ENCODE results near the gene CCDC149. TPM values are rescaled to one million over a fixed set of nuclear protein-coding genes. Genes with fewer than 3 reads are reported as not detected.
A peak's percentile ranks its signal among the peaks of the same experiment; 100 is the strongest.

CCDC149 gene
- total and polyA plus RNA-seq, 12 donors, result 6.1 to 17.7 (median 9.3) TPM

GRCh38 chr4:24805566-24805965, 107.3 kb downstream of the CCDC149 start:
- peaks cover 0 to 14% (median 0%) of the 10 kb centered on the region in 7 donors for H3K27me3 ChIP-seq
- H3K4me3 ChIP-seq, result no peak overlapping the region
- intact Hi-C loops (cut with DNase I), result loop anchor here in 1 of 10 donors (10.0 kb wide), 1 partner anchor 321 kb away; no protein-coding TSS in a partner anchor
- TF ChIP-seq, protein P1, sequence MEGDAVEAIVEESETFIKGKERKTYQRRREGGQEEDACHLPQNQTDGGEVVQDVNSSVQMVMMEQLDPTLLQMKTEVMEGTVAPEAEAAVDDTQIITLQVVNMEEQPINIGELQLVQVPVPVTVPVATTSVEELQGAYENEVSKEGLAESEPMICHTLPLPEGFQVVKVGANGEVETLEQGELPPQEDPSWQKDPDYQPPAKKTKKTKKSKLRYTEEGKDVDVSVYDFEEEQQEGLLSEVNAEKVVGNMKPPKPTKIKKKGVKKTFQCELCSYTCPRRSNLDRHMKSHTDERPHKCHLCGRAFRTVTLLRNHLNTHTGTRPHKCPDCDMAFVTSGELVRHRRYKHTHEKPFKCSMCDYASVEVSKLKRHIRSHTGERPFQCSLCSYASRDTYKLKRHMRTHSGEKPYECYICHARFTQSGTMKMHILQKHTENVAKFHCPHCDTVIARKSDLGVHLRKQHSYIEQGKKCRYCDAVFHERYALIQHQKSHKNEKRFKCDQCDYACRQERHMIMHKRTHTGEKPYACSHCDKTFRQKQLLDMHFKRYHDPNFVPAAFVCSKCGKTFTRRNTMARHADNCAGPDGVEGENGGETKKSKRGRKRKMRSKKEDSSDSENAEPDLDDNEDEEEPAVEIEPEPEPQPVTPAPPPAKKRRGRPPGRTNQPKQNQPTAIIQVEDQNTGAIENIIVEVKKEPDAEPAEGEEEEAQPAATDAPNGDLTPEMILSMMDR (IDR thresholded peaks at IDR 0.05), result no peak
- peaks cover 0 to 29% (median 0%) of the 10 kb centered on the region in 9 donors for H3K36me3 ChIP-seq
- DNase-seq (no peak), ATAC-seq (no peak)
- no peak overlapping the region for H3K27ac ChIP-seq
- H3K9me3 ChIP-seq, result no peaks in the 10 kb centered on the region
- H3K4me1 ChIP-seq, result peaks cover 0 to 27% (median 16%) of the 10 kb centered on the region in 9 donors
- 82 to 83% methylated on average over 6 of the region's 6 CpGs for WGBS, 2 donors

- Histone ChIP-seq H3K36me3 (peaks cover 0 to 26% (median 0%) of the 10 kb centered on the region in 9 donors), H3K4me3 (no peak overlapping the region), H3K9me3 (no peaks in the 10 kb centered on the region), H3K4me1 (peaks cover 0 to 28% (median 18%) of the 10 kb centered on the region in 9 donors), H3K27me3 (peaks cover 0 to 19% (median 2%) of the 10 kb centered on the region in 7 donors), H3K27ac (no peak overlapping the region)
- TF ChIP-seq, protein P1 (IDR thresholded peaks at IDR 0.05), result no peak
- ATAC-seq (no peak), DNase-seq (no peak)
- 75 to 86% methylated on average over 5 of the region's 5 CpGs for WGBS, 2 donors
- intact Hi-C loops (cut with DNase I), result loop anchor here in 1 of 10 donors (10.0 kb wide), 1 partner anchor 320 kb away; no protein-coding TSS in a partner anchor
Measured at GRCh38 chr4:24805067-24805466, 107.8 kb downstream of the CCDC149 start.

DNA sequence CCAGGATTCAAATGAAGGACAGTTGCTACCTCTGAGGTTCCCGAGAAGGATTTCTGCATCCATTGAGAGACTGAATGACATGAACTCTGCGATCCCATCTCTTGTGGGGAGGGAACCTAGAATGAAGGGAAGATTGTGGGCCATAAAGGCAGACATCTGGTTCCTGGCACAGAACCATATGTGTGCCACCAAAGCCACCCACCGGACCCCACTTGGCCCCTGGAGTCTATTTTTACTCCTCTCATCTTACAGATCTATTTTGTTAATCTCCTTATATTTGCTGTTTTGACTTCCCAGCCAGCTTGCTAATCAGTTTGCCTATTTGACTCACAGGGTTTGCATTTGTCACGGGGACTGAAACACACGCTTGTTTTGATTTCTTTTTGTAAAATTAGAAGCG, 110.2 kb downstream of the CCDC149 start:
- TF ChIP-seq, protein P1 (IDR thresholded peaks at IDR 0.05), result no peak
- no peaks in the 10 kb centered on the region for H3K9me3 ChIP-seq
- no peak for ATAC-seq
- peaks cover 2 to 27% (median 23%) of the 10 kb centered on the region in 9 donors for H3K4me1 ChIP-seq
- H3K27ac ChIP-seq, result no peak overlapping the region
- intact Hi-C loops (cut with DNase I), result loop anchor here in 1 of 10 donors (10.0 kb wide), 1 partner anchor 318 kb away; no protein-coding TSS in a partner anchor
- peaks cover 0 to 10% (median 0%) of the 10 kb centered on the region in 9 donors for H3K36me3 ChIP-seq
- H3K4me3 ChIP-seq, result no peak overlapping the region
- peaks cover 0 to 35% (median 13%) of the 10 kb centered on the region in 7 donors for H3K27me3 ChIP-seq
- WGBS, 2 donors, result 75 to 83% methylated on average over 6 of the region's 6 CpGs
- DNase-seq, result no peak

GRCh38 chr4:24801136-24801855, 111.5 kb downstream of the CCDC149 start:
- H3K4me1 ChIP-seq, result peaks cover 2 to 34% (median 23%) of the 10 kb centered on the region in 9 donors
- H3K36me3 ChIP-seq, result peaks cover 0 to under 1% (median 0%) of the 10 kb centered on the region in 9 donors
- TF ChIP-seq, protein P1 (IDR thresholded peaks at IDR 0.05), result no peak
- peak overlapping the region in 5 of 10 donors; percentile 34 to 46 (median 42) for H3K4me3 ChIP-seq
- H3K9me3 ChIP-seq, result no peaks in the 10 kb centered on the region
- intact Hi-C loops (cut with DNase I), result loop anchor here in 1 of 10 donors (10.0 kb wide), 1 partner anchor 316 kb away; no protein-coding TSS in a partner anchor
- WGBS, 2 donors, result 49 to 58% methylated on average over 10 of the region's 10 CpGs
- ATAC-seq, result peak in 6 of 8 donors; percentile 8 to 54 (median 46)
- peaks cover 0 to 35% (median 13%) of the 10 kb centered on the region in 7 donors for H3K27me3 ChIP-seq
- peak in 1 of 2 donors; percentile 32 for DNase-seq
- peak overlapping the region in 5 of 10 donors; percentile 37 to 55 (median 52) for H3K27ac ChIP-seq

Data from heart right ventricle (tissue), 16 donors.